Keratinocyte (primary cell): ENCODE data around the gene BLTP3A. TPM values are rescaled to one million over a fixed set of nuclear protein-coding genes. Genes with fewer than 3 reads are reported as not detected.
"Not testable (repeated sequence)": the region's sequence is repeated elsewhere in the genome, so short reads cannot be mapped to it uniquely, and the experiment has no call there.

Source experiments
- DNase-seq: peaks from one replicate; pipeline ENCODE4 v3.0.0-alpha.2; 2011; ENCODE audit warnings: low read depth, missing footprints, low spot score
- FAIRE-seq: peaks from 2 replicates; lab custom pipeline; 2011; peaks lifted over from hg19 to GRCh38; lab: Jason Lieb, UNC
- H2AFZ ChIP-seq: 2 replicates; pipeline ENCODE4 v1.6.0; 2012; ENCODE audit warnings: low read length, control low read depth, inconsistent platforms; ENCODE audit not compliant: control insufficient read depth
- H3K27ac ChIP-seq: 2 replicates; pipeline ENCODE4 v1.5.1; 2011; ENCODE audit warnings: low read length; ENCODE audit not compliant: control insufficient read depth, insufficient read depth
- H3K27me3 ChIP-seq: 3 replicates; pipeline ENCODE4 v1.6.0; 2011; ENCODE audit warnings: low read length; ENCODE audit not compliant: control insufficient read depth, insufficient read depth; ENCODE audit errors: extremely low read depth
- H3K36me3 ChIP-seq, 2 experiments: 2 replicates in 1 of 2; 3 replicates in 1 of 2; pipeline ENCODE4 v1.5.1; 2011; ENCODE audit warnings: low read length in 2 of 2, mild to moderate bottlenecking in 1 of 2; ENCODE audit not compliant: control insufficient read depth in 2 of 2, insufficient read depth in 2 of 2; ENCODE audit errors: extremely low read depth in 1 of 2
- H3K4me1 ChIP-seq: 3 replicates; pipeline ENCODE4 v1.5.1; 2011; ENCODE audit warnings: low read length; ENCODE audit not compliant: control insufficient read depth, insufficient read depth; ENCODE audit errors: extremely low read depth
- H3K4me2 ChIP-seq: 3 replicates; pipeline ENCODE4 v1.6.0; 2011; ENCODE audit warnings: low read depth, low read length; ENCODE audit not compliant: control insufficient read depth, insufficient read depth; ENCODE audit errors: extremely low read depth
- H3K4me3 ChIP-seq, 3 experiments: fragments of 200-600 bp in 1 of 3; sonication (generic) in 1 of 3; 2 replicates in 2 of 3; 3 replicates in 1 of 3; pipeline ENCODE4 v1.5.1; 2011 to 2016; ENCODE audit warnings: low read length in 3 of 3, mild to moderate bottlenecking in 3 of 3, control low read depth in 2 of 3, inconsistent platforms in 1 of 3, low read depth in 1 of 3, mixed read lengths in 1 of 3, mixed run types in 1 of 3, moderate library complexity in 1 of 3; ENCODE audit not compliant: control insufficient read depth in 2 of 3, insufficient read depth in 2 of 3; ENCODE audit errors: extremely low read depth in 1 of 3
- H3K79me2 ChIP-seq: 2 replicates; pipeline ENCODE4 v1.6.0; 2012; ENCODE audit warnings: low read length; ENCODE audit not compliant: control insufficient read depth, insufficient read depth
- H3K9ac ChIP-seq: 3 replicates; pipeline ENCODE4 v1.6.0; 2011; ENCODE audit warnings: low read length; ENCODE audit not compliant: control insufficient read depth, insufficient read depth; ENCODE audit errors: extremely low read depth
- H3K9me1 ChIP-seq: 3 replicates; pipeline ENCODE4 v1.6.0; 2011; ENCODE audit warnings: low read length; ENCODE audit not compliant: control insufficient read depth, insufficient read depth; ENCODE audit errors: extremely low read depth
- H3K9me3 ChIP-seq: 2 replicates; pipeline ENCODE4 v1.5.1; 2012; ENCODE audit warnings: low read depth, low read length; ENCODE audit not compliant: control insufficient read depth
- H4K20me1 ChIP-seq: 3 replicates; pipeline ENCODE4 v1.6.0; 2011; ENCODE audit warnings: low read length; ENCODE audit not compliant: control insufficient read depth, insufficient read depth; ENCODE audit errors: extremely low read depth
- EZH2 ChIP-seq: IDR thresholded peaks from one replicate; pipeline ENCODE4 v1.6.1; 2012; ENCODE audit warnings: inconsistent platforms, mild to moderate bottlenecking, low read length, moderate library complexity
- dilution Hi-C: fragments of 300-500 bp; cut with MboI; formaldehyde crosslinking; loops from one replicate; pipeline ENCODE4 v1.7.0; 2020; ENCODE audit warnings: low sequenced_read_pairs; ENCODE audit not compliant: extremely low pct_ligation_motif_present
- polyA plus RNA-seq, 5 experiments: library from polyadenylated mRNA; depleted of rRNA in 3 of 5; stranded (reverse) in 3 of 5; stranded (forward) in 1 of 5; unstranded in 1 of 5; fragments of >200 nt; gene quantifications; 1 replicate in 1 of 5; 2 replicates in 3 of 5; 3 replicates in 1 of 5; pipeline versions ENCODE4 v1.2.1 to v1.2.3, GENCODE V29; 2011 to 2012; ENCODE audit warnings: missing spikeins in 2 of 5, low read depth in 1 of 5, low replicate concordance in 1 of 5
- TF ChIP-seq, protein P1 (sequence below), 3 experiments: IDR thresholded peaks in 1 of 3; conservative IDR thresholded peaks in 1 of 3; optimal IDR thresholded peaks in 1 of 3; 2 replicates in 2 of 3; 3 replicates in 1 of 3; pipeline versions ENCODE3 to v1.5.1; 2011; ENCODE audit warnings: low read length in 3 of 3, mild to moderate bottlenecking in 3 of 3, moderate library complexity in 2 of 3, control low read depth in 1 of 3, inconsistent platforms in 1 of 3; ENCODE audit not compliant: insufficient read depth in 2 of 3; ENCODE audit errors: extremely low read depth in 1 of 3

BLTP3A gene
- polyA plus RNA-seq, 1 donor (not counting 4 experiments of a cell fraction or from before 2014, with no cell fraction given): 4.9 TPM

DNA sequence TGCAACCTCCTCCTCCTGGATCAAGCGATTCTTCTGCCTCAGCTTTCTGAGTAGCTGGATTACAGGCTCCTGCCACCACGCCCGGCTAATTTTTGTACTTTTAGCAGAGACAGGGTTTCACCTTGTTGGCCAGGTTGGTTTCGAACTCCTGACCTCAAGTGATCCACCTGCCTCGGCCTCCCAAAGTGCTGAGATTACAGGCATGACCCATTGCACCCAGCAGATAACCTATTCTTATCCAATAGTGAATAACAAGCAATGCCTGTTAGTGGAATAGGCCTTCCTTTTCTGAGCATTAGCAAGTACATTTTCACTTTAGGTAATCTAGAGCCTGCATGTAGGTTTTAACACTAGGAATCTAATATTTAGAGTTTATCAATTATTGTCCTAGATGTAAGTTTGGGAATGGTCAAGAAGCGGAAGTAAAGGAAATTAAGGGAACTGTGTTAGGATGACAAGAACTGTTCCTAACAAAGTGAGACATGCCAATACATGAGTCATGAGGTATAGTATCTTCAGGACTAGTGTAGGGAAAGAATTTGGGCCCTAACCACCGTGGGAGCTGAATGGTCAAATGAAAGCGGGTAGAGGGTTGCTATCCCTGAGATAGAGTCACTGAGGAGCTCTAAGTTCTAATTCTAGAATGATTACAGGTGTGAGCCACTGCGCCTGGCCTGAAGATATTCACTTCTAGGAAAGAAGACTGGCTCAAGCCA, 15.0 kb downstream of the BLTP3A start:
- dilution Hi-C loops: no loop called here
- Histone ChIP-seq H3K36me3 (no peaks in the 10 kb centered on the region), H3K4me2 (peak overlapping the region; percentile 38), H3K9ac (no peak overlapping the region), H3K4me1 (peaks cover 24% of the 10 kb centered on the region), H4K20me1 (peaks cover 2% of the 10 kb centered on the region), H3K79me2 (no peaks in the 10 kb centered on the region), H3K27ac (no peak overlapping the region), H3K4me3 (no peak overlapping the region), H2AFZ (no peak overlapping the region), H3K27me3 (no peaks in the 10 kb centered on the region), H3K9me1 (no peaks in the 10 kb centered on the region), H3K9me3 (no peaks in the 10 kb centered on the region)
- DNase-seq (no peak), FAIRE-seq (peak; percentile 44)
- TF ChIP-seq, protein P1, sequence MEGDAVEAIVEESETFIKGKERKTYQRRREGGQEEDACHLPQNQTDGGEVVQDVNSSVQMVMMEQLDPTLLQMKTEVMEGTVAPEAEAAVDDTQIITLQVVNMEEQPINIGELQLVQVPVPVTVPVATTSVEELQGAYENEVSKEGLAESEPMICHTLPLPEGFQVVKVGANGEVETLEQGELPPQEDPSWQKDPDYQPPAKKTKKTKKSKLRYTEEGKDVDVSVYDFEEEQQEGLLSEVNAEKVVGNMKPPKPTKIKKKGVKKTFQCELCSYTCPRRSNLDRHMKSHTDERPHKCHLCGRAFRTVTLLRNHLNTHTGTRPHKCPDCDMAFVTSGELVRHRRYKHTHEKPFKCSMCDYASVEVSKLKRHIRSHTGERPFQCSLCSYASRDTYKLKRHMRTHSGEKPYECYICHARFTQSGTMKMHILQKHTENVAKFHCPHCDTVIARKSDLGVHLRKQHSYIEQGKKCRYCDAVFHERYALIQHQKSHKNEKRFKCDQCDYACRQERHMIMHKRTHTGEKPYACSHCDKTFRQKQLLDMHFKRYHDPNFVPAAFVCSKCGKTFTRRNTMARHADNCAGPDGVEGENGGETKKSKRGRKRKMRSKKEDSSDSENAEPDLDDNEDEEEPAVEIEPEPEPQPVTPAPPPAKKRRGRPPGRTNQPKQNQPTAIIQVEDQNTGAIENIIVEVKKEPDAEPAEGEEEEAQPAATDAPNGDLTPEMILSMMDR (optimal IDR thresholded peaks at IDR 0.05 in 1 of 3, IDR thresholded peaks at IDR 0.05 in 1 of 3, conservative IDR thresholded peaks at IDR 0.05 in 1 of 3; ENCODE audit: extremely low read depth in 1 of 3, insufficient read depth in 2 of 3, low read length in 3 of 3): no peak
- no peak for TF ChIP-seq EZH2

DNA sequence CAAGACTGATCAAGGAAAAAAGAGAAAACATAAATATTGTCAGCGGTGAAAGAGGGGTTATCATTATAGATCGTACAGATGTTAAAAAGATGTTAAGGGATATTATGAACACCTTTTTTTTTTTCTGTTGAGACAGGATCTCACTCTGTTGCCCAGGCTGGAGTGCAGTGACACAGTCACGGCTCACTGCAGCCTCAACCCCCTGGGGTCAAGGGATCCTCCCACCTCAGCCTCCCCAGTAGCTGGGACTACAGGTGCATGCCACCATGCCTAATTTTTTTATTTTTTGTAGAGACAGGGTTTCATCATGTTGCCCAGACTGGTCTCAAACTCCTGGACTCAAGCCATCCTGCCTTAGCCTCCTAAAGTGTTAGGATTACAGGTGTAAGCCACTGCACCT, 16.6 kb downstream of the BLTP3A start:
- H3K79me2 ChIP-seq, H3K4me3 ChIP-seq, H4K20me1 ChIP-seq, H3K27ac ChIP-seq, H3K9ac ChIP-seq, H3K4me2 ChIP-seq, dilution Hi-C loops, H3K9me3 ChIP-seq, H3K9me1 ChIP-seq, H2AFZ ChIP-seq, FAIRE-seq, H3K27me3 ChIP-seq, H3K36me3 ChIP-seq, DNase-seq: not testable (repeated sequence)
- H3K4me1 ChIP-seq: peaks cover 24% of the 10 kb centered on the region

DNA sequence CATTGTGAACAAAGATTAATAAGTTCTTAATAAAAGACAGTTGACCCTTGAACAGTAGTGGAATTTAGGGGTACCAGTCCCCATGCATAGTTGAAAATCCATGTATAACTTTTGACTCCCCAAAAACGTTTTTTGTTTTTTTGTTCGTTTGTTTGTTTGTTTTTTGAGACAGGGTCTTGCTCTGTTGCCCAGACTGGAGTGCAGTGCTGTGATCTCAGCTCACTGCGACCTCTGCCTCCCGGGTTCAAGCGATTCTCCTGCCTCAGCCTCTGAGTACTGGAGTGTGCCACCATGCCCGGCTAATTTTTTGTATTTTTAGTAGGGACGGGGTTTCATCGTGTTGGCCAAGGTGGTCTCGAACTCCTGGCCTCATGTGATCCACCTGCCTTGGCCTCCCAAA, 17.5 kb downstream of the BLTP3A start:
- DNase-seq, H3K4me2 ChIP-seq, H3K79me2 ChIP-seq, H3K27ac ChIP-seq, H3K4me3 ChIP-seq, H3K9ac ChIP-seq, H4K20me1 ChIP-seq, H3K36me3 ChIP-seq, H3K9me1 ChIP-seq, H3K27me3 ChIP-seq, dilution Hi-C loops, FAIRE-seq, H3K9me3 ChIP-seq, H2AFZ ChIP-seq: not testable (repeated sequence)
- H3K4me1 ChIP-seq: peaks cover 24% of the 10 kb centered on the region
